BJ (cell line): ENCODE results near the gene SLCO2B1. TPM values are rescaled to one million over a fixed set of nuclear protein-coding genes. Genes with fewer than 3 reads are reported as not detected.

Experiments used
- CTCF ChIA-PET: fragments of 350-600 bp; formaldehyde crosslinking; extraction: SDS; loops from one replicate; lab custom pipeline; 2021; ENCODE audit warnings: antibody characterized with exemption, inconsistent platforms; lab: Yijun Ruan, JAX
- POLR2A ChIA-PET: fragments of 300-600 bp; sonication (Branson Sonifier 250); formaldehyde crosslinking; extraction: SDS; loops from one replicate; lab custom pipeline; 2021; ENCODE audit warnings: antibody characterized with exemption; lab: Charles Lee
- DNase-seq: peaks from one replicate; pipeline ENCODE4 v3.0.0-alpha.2; 2011; ENCODE audit warnings: low read depth
- H3K27me3 ChIP-seq: 2 replicates; pipeline ENCODE4 v1.6.0; 2011; ENCODE audit warnings: low read length; ENCODE audit not compliant: control insufficient read depth, insufficient read depth
- H3K36me3 ChIP-seq: 2 replicates; pipeline ENCODE4 v1.5.1; 2011; ENCODE audit warnings: low read length; ENCODE audit not compliant: control insufficient read depth, insufficient read depth
- H3K4me3 ChIP-seq: 2 replicates; pipeline ENCODE4 v1.5.1; 2011; ENCODE audit warnings: low read depth, mild to moderate bottlenecking, control low read depth, low read length
- polyA plus RNA-seq: library from polyadenylated mRNA; depleted of rRNA; stranded (reverse); fragments of >200 nt; gene quantifications from 2 replicates; pipeline ENCODE4 v1.2.3, GENCODE V29; 2011
- TF ChIP-seq, protein P1 (sequence below): IDR thresholded peaks from 2 replicates; pipeline ENCODE4 v1.5.1; 2011; ENCODE audit warnings: low read depth, mild to moderate bottlenecking, control low read depth, inconsistent platforms, low read length, moderate library complexity; ENCODE audit not compliant: insufficient read depth

The SLCO2B1 gene
- polyA plus RNA-seq, 1 experiment: not detected

DNA sequence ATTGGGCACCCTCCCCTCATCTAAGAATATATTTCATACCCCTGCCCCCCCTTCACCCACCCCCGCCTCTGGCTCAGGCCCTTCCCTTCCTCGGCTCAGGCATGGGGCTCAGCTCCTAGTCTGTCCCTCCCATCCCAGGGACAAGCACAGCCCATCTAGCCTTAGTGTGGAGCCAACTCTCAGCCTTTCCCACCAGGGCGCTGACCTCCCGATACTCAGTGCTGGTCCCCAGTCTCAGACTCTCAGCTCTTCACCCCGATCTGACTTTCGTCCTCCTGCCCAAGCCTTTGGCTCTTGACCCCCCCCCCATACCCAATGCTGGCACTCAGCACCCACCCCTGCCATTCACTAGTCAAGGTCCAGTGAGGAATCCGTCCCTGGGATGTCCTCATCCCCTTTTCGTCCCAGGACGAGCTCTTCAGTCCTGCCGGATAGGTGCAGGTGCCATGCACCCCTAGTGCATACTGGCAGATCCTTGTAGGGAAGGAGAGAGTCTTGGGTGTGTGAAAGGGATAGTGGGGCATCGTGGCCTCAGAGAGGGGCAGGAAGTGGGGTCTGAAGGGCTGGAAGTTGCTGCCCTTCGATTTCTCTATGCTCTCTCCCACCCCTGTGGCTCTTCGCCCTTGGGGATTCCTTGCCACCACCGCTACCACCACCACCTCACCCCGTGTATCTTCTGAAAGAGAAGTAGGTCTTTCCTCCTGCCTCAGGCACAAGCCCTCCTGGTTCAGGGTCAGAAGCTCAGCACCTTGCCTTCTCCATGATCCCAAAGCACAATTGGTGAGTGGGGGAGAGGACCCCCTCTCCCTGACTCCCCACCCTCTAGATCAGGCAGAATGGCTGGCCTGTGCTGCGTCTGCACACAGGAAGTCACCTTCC, 92.1 kb downstream of the SLCO2B1 start:
- ChIA-PET CTCF (interaction anchor here (0.7 to 7.0 kb wide), 25 partner anchors 7 to 1464 kb away, joined by 3 to 66 read pairs (median 7); no protein-coding TSS in a partner anchor), POLR2A (no interaction called here)
- TF ChIP-seq, protein P1, sequence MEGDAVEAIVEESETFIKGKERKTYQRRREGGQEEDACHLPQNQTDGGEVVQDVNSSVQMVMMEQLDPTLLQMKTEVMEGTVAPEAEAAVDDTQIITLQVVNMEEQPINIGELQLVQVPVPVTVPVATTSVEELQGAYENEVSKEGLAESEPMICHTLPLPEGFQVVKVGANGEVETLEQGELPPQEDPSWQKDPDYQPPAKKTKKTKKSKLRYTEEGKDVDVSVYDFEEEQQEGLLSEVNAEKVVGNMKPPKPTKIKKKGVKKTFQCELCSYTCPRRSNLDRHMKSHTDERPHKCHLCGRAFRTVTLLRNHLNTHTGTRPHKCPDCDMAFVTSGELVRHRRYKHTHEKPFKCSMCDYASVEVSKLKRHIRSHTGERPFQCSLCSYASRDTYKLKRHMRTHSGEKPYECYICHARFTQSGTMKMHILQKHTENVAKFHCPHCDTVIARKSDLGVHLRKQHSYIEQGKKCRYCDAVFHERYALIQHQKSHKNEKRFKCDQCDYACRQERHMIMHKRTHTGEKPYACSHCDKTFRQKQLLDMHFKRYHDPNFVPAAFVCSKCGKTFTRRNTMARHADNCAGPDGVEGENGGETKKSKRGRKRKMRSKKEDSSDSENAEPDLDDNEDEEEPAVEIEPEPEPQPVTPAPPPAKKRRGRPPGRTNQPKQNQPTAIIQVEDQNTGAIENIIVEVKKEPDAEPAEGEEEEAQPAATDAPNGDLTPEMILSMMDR: no peak
- DNase-seq: no peak
- Histone ChIP-seq H3K4me3 (no peak overlapping the region), H3K27me3 (peaks cover 43% of the 10 kb centered on the region), H3K36me3 (no peaks in the 10 kb centered on the region)

DNA sequence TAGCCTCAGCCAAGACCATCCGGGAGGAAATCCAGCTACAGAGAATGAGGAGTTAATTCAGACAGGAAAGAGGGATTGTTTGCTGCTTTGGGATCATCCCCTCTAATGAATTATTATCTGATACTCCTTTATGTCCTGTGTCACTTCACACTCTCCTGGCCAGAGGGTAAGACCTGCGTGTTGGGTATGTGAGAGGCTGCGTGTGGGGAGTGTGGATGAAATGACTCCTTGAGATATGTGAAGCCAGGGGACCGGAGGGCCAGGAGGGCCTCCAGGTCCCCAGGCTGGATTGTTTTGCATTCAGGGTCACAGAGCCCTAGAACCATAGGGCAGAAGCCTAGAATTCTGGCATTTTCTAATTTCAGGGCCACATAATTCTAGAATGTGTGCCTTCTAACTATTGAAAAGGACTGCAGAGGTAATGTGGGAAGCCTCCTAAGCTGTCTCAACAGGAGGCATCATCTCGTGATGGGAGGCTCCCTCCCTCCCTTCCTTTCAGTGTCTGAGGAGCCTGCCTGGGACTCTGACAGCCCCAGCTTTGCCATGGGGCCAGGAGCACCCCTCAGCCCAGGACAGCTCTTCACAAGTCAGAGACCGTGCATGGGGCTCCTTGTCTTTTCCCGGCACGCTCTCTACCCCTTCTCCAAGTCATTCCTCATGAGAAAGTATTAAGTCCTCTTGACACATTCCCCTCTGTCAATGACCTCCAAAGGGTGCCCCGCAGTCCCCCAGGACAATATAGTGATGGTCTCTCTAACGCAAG, 93.3 kb downstream of the SLCO2B1 start:
- Histone ChIP-seq H3K27me3 (peaks cover 38% of the 10 kb centered on the region), H3K36me3 (no peaks in the 10 kb centered on the region), H3K4me3 (no peak overlapping the region)
- TF ChIP-seq, protein P1: no peak
- no peak for DNase-seq
- ChIA-PET CTCF (interaction anchor here (1.0 to 4.9 kb wide), 5 partner anchors 11 to 221 kb away, joined by 3 to 66 read pairs (median 8); no protein-coding TSS in a partner anchor), POLR2A (no interaction called here)

DNA sequence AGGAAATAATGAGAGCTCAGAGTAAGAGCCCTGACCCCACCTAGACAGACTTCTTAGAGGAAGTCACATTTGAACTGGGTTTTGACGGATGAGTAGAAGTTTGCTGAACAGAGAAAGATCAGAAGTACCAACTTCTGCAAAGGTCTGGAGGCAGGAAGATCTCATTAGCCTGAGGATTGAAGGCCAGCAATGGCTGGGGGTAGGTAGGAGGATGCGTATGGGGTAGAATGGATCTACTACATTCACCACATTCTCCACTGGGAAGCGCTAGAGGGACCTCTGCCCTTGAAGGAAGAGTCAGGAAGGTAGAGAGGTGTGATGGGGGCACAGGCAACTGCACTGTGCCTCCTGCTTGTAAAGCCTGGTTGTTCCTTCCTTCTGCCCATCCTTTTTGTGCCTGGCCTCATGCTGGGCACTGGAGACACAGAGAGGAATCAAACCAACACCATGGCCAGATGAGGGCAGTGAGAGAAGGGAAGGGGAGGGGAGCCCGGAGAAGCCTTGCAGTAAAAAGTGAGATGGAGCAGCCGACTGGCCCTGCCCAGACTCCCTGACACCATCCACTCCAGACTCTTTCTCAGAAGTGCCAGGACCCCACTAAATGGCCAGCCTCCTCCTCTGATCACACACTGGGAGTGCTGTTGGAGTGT, 94.6 kb downstream of the SLCO2B1 start:
- TF ChIP-seq, protein P1: no peak
- no peak for DNase-seq
- peaks cover 32% of the 10 kb centered on the region for H3K27me3 ChIP-seq
- H3K36me3 ChIP-seq: no peaks in the 10 kb centered on the region
- H3K4me3 ChIP-seq: no peak overlapping the region
- ChIA-PET POLR2A (no interaction called here), CTCF (interaction anchor here (1.0 to 7.5 kb wide), 5 partner anchors 10 to 222 kb away, joined by 3 to 166 read pairs (median 8); no protein-coding TSS in a partner anchor)

DNA sequence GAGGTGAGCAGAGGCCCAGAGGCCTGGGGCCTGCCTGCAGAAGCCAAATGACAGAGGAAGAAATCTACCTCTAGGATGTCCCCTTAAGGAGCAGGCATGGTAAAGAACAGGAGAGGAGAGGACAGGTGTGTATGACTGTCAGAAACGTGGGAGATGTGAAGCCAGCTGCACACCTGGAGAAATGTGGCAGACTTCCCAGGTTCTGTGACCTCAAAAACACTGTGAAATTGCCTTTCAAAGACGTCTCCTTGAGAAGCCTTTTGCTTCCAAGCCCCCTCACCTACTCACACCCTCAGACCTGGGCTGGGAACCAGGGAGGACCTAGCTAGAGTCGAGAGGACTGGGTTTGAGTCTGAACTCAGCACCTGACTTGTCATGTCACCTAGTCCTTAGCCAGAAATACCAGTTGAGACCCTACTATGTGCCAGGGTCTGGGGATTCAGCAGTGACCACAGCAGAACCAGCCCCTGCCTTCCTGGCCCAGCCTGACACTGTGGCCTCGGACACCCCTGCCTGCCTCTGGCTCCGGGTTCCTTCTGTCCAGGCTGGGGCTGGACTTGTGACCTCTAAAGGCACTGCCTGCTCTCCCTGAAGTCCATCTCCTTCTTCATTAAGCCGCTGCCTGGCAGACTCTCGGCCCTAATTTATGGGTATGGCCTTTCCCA, 95.2 kb downstream of the SLCO2B1 start:
- DNase-seq: no peak
- Histone ChIP-seq H3K4me3 (no peak overlapping the region), H3K36me3 (no peaks in the 10 kb centered on the region), H3K27me3 (peaks cover 30% of the 10 kb centered on the region)
- CTCF ChIA-PET: interaction anchor here (0.6 to 7.5 kb wide), 4 partner anchors 12 to 223 kb away, joined by 3 to 166 read pairs (median 59); partner anchors contain the start of gene RPS3
- POLR2A ChIA-PET: no interaction called here
- TF ChIP-seq, protein P1: no peak
